H9 (cell line): ENCODE measurements around the gene MIER2. TPM values are rescaled to one million over a fixed set of nuclear protein-coding genes. Genes with fewer than 3 reads are reported as not detected.

ENCODE experiments used
- DNase-seq: peaks from one replicate; pipeline ENCODE4 v3.0.0-alpha.2; 2017
- H2AFZ ChIP-seq: one replicate; pipeline ENCODE4 v1.6.1; 2013; ENCODE audit warnings: mild to moderate bottlenecking, low read length, control low read depth, moderate library complexity
- H2AK5ac ChIP-seq: 2 replicates; pipeline ENCODE4 v1.6.1; 2013; ENCODE audit warnings: low read length, control low read depth, mixed read lengths; ENCODE audit not compliant: insufficient read length
- H2BK120ac ChIP-seq: one replicate; pipeline ENCODE4 v1.6.1; 2013; ENCODE audit warnings: low read depth, mild to moderate bottlenecking, low read length, control low read depth, inconsistent platforms; ENCODE audit not compliant: poor library complexity, severe bottlenecking
- H2BK12ac ChIP-seq: 2 replicates; pipeline ENCODE4 v1.6.1; 2013; ENCODE audit warnings: low read length, control low read depth, mixed read lengths, low read depth; ENCODE audit not compliant: insufficient read length
- H2BK15ac ChIP-seq: 2 replicates; pipeline ENCODE4 v1.6.1; 2013; ENCODE audit warnings: low read depth, low read length, control low read depth
- H2BK20ac ChIP-seq: one replicate; pipeline ENCODE4 v1.6.1; 2013; ENCODE audit warnings: low read depth, mild to moderate bottlenecking, low read length, control low read depth, inconsistent platforms; ENCODE audit not compliant: poor library complexity, severe bottlenecking
- H2BK5ac ChIP-seq: 2 replicates; pipeline ENCODE4 v1.6.1; 2013; ENCODE audit warnings: low read length, control low read depth, mixed read lengths; ENCODE audit not compliant: insufficient read length
- H3K14ac ChIP-seq: 2 replicates; pipeline ENCODE4 v1.6.1; 2013; ENCODE audit warnings: low read length, control low read depth; ENCODE audit not compliant: insufficient read depth
- H3K18ac ChIP-seq: 2 replicates; pipeline ENCODE4 v1.6.1; 2013; ENCODE audit warnings: low read depth, mild to moderate bottlenecking, mixed read lengths, low read length, control low read depth; ENCODE audit not compliant: insufficient read length
- H3K23ac ChIP-seq: 2 replicates; pipeline ENCODE4 v1.6.1; 2013; ENCODE audit warnings: low read length, control low read depth, mixed read lengths, low read depth; ENCODE audit not compliant: insufficient read length
- H3K23me2 ChIP-seq: 2 replicates; pipeline ENCODE4 v1.6.1; 2013; ENCODE audit warnings: low read depth, mild to moderate bottlenecking, mixed read lengths, low read length, control low read depth; ENCODE audit not compliant: insufficient read length, poor library complexity, severe bottlenecking
- H3K27ac ChIP-seq: 2 replicates; pipeline ENCODE4 v1.5.1; 2013; ENCODE audit warnings: low read length, control low read depth, mixed read lengths, low read depth; ENCODE audit not compliant: insufficient read length
- H3K27me3 ChIP-seq: 2 replicates; pipeline ENCODE4 v1.6.1; 2013; ENCODE audit warnings: low read length, control low read depth, inconsistent platforms; ENCODE audit not compliant: insufficient read depth
- H3K4ac ChIP-seq: 2 replicates; pipeline ENCODE4 v1.6.1; 2013; ENCODE audit warnings: low read depth, mild to moderate bottlenecking, control low read depth, inconsistent platforms, low read length, moderate library complexity
- H3K4me1 ChIP-seq: 2 replicates; pipeline ENCODE4 v1.6.1; 2013; ENCODE audit warnings: low read length, control low read depth, inconsistent platforms; ENCODE audit not compliant: insufficient read depth
- H3K4me2 ChIP-seq: 2 replicates; pipeline ENCODE4 v1.6.1; 2013; ENCODE audit warnings: low read length, control low read depth, mixed read lengths; ENCODE audit not compliant: insufficient read length, insufficient read depth
- H3K56ac ChIP-seq: 2 replicates; pipeline ENCODE4 v1.6.1; 2013; ENCODE audit warnings: low read depth, mild to moderate bottlenecking, mixed read lengths, low read length, control low read depth; ENCODE audit not compliant: insufficient read length
- H3K79me1 ChIP-seq: 2 replicates; pipeline ENCODE4 v1.6.1; 2013; ENCODE audit warnings: low read depth, mild to moderate bottlenecking, moderate library complexity, low read length, control low read depth, inconsistent platforms; ENCODE audit not compliant: insufficient read depth, poor library complexity, severe bottlenecking
- H3K79me2 ChIP-seq: 2 replicates; pipeline ENCODE4 v1.6.1; 2013; ENCODE audit warnings: low read length, control low read depth, inconsistent platforms; ENCODE audit not compliant: insufficient read depth
- H3K9ac ChIP-seq: 2 replicates; pipeline ENCODE4 v1.6.1; 2013; ENCODE audit warnings: low read length, control low read depth, mixed read lengths; ENCODE audit not compliant: insufficient read length; ENCODE audit errors: extremely low read depth
- H3K9me3 ChIP-seq: one replicate; pipeline ENCODE4 v1.6.1; 2013; ENCODE audit warnings: low read depth, low read length, inconsistent platforms; ENCODE audit not compliant: control insufficient read depth
- H3T11ph ChIP-seq: one replicate; pipeline ENCODE4 v1.6.1; 2013; ENCODE audit warnings: mild to moderate bottlenecking, low read length, control low read depth, inconsistent platforms
- H4K20me1 ChIP-seq: one replicate; pipeline ENCODE4 v1.6.1; 2013; ENCODE audit not compliant: control insufficient read depth, insufficient read length, insufficient read depth
- H4K5ac ChIP-seq: 2 replicates; pipeline ENCODE4 v1.6.1; 2013; ENCODE audit warnings: low read depth, mild to moderate bottlenecking, mixed read lengths, low read length, control low read depth; ENCODE audit not compliant: insufficient read length
- H4K8ac ChIP-seq: replicated peaks from 2 replicates; pipeline ENCODE4 v1.6.1; 2013; ENCODE audit warnings: low read length, control low read depth, mixed read lengths, low read depth; ENCODE audit not compliant: insufficient read length
- H4K91ac ChIP-seq: 2 replicates; pipeline ENCODE4 v1.6.1; 2013; ENCODE audit warnings: low read depth, mild to moderate bottlenecking, moderate library complexity, mixed read lengths, low read length, control low read depth; ENCODE audit not compliant: insufficient read length
- H3K27ac Mint-ChIP-seq, 3 experiments: 2 replicates in 2 of 3; 3 replicates in 1 of 3; pipeline ENCODE4 v1.8.0; 2020 to 2021; ENCODE audit warnings: mixed read lengths in 3 of 3, mild to moderate bottlenecking in 1 of 3, moderate library complexity in 1 of 3
- H3K27me3 Mint-ChIP-seq: 2 replicates; pipeline ENCODE4 v1.8.0; 2021; ENCODE audit warnings: low read depth, mild to moderate bottlenecking, moderate library complexity, mixed read lengths
- H3K36me3 Mint-ChIP-seq, 3 experiments: 2 replicates in 2 of 3; 3 replicates in 1 of 3; pipeline ENCODE4 v1.8.0; 2020 to 2021; ENCODE audit warnings: low read depth in 3 of 3, mixed read lengths in 3 of 3; ENCODE audit not compliant: insufficient read depth in 1 of 3
- H3K4me1 Mint-ChIP-seq, 2 experiments: 2 replicates each; pipeline ENCODE4 v1.8.0; 2020; ENCODE audit warnings: mixed read lengths in 2 of 2
- H3K4me3 Mint-ChIP-seq, 2 experiments: 2 replicates in 1 of 2; 3 replicates in 1 of 2; pipeline ENCODE4 v1.8.0; 2020 to 2021; ENCODE audit warnings: mild to moderate bottlenecking in 2 of 2, mixed read lengths in 2 of 2, moderate library complexity in 1 of 2
- H3K9me3 Mint-ChIP-seq, 2 experiments: 2 replicates in 1 of 2; 3 replicates in 1 of 2; pipeline ENCODE4 v1.8.0; 2020; ENCODE audit warnings: mild to moderate bottlenecking in 2 of 2, mixed read lengths in 2 of 2, moderate library complexity in 1 of 2
- CTCF ChIP-seq: fragments of 200-600 bp; sonication (generic); conservative IDR thresholded peaks from 3 replicates; pipeline ENCODE4 v1.8.0; 2021; ENCODE audit warnings: antibody characterized with exemption, mild to moderate bottlenecking
- WGBS: extraction: QIAGEN DNeasy Blood & Tissue Kit; methylation state at CpG from one replicate; pipeline ENCODE4 v1.1.7; 2013; ENCODE audit warnings: missing lambda C conversion rate, low lambda C conversion rate, mixed read lengths; ENCODE audit not compliant: insufficient read length; ENCODE audit errors: extremely low coverage; 5-methylcytosine and 5-hydroxymethylcytosine counted together
- total RNA-seq: library from RNA; stranded (reverse); gene quantifications from 2 replicates; pipeline ENCODE4 v1.2.1, GENCODE V29; 2021

MIER2 gene
- total RNA-seq, 1 experiment from 2014 or later = 60.5 TPM

GRCh38 chr19:378706-379105, 34.1 kb upstream of the MIER2 start:
- peaks cover 0 to 4% (median 2%) of the 10 kb centered on the region in 3 experiments; a peak in 3 of 7 replicates for H3K36me3 Mint-ChIP-seq
- Histone ChIP-seq H2BK120ac (no peak overlapping the region), H2AK5ac (no peak overlapping the region), H3K9ac (no peak overlapping the region), H3K23ac (no peak overlapping the region), H3K79me2 (no peaks in the 10 kb centered on the region), H2BK20ac (no peak overlapping the region), H2BK12ac (no peak overlapping the region), H3K27me3 (no peaks in the 10 kb centered on the region), H2AFZ (no peak overlapping the region), H3T11ph (no peak overlapping the region), H3K23me2 (no peaks in the 10 kb centered on the region), H3K9me3 (no peaks in the 10 kb centered on the region), H3K4ac (no peak overlapping the region), H3K4me2 (no peak overlapping the region), H4K91ac (no peak overlapping the region), H3K27ac (no peak overlapping the region), H3K14ac (no peak overlapping the region), H4K8ac (no peak overlapping the region), H3K4me1 (no peaks in the 10 kb centered on the region), H2BK15ac (no peak overlapping the region), H3K56ac (no peak overlapping the region), H4K20me1 (no peaks in the 10 kb centered on the region), H3K18ac (no peak overlapping the region), H2BK5ac (no peak overlapping the region), H3K79me1 (no peaks in the 10 kb centered on the region), H4K5ac (no peak overlapping the region)
- H3K4me1 Mint-ChIP-seq = peaks cover 3 to 11% of the 10 kb centered on the region in 2 experiments
- no peak overlapping the region for H3K27ac Mint-ChIP-seq
- no peak for TF ChIP-seq CTCF
- peaks cover 41% of the 10 kb centered on the region for H3K27me3 Mint-ChIP-seq
- WGBS = no CpG with 5 or more reads among the region's 14 CpGs
- DNase-seq = no peak
- H3K4me3 Mint-ChIP-seq = no peak overlapping the region
- H3K9me3 Mint-ChIP-seq = peaks cover 15 to 26% of the 10 kb centered on the region in 2 experiments
